ENCODE measurements around the gene PPP6C. TPM values are rescaled to one million over a fixed set of nuclear protein-coding genes. Genes with fewer than 3 reads are reported as not detected.

Gene PPP6C
- total RNA-seq, 1 experiment from 2014 or later: 41.2 TPM

DNA sequence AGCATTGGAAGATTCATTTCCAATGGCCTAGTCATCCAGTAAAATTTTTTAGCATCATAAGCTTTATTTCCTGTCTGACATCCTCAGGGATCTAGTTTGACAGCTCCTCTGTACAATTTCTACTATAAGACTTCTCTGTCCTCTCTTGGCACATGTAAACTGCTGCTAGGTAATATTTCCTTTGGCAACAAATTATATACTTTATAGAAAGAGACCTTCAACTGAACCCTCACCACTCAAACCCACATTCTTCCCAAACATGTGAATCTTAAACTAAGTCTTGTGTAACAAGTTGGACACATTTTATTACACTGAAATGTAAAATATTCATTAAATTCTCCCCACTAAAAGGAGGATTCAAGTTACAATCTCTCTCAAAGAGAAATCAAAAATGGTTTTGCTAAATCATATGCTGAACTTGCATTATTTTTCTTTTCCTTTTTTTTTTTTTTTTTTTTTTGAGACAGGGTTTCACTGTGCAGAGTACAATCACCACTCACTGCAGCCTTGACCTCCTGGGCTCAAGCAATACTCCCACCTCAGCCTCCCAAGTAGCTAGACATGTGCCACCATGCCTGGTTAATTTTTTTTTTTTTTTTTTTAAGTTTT lies 83.2 kb downstream of the PPP6C start:
- no peak overlapping the region for H3K27ac Mint-ChIP-seq (ENCODE audit: unreplicated experiment)
- no peaks in the 10 kb centered on the region for H3K36me3 Mint-ChIP-seq (ENCODE audit: insufficient read depth, unreplicated experiment)
- POLR2A ChIA-PET: no interaction called here
- CTCF ChIA-PET: no interaction called here
- no peak overlapping the region for H3K4me3 ChIP-seq (ENCODE audit: low read depth, low read length)
- intact Hi-C loops (cut with micrococcal nuclease; ENCODE audit: unreplicated experiment): no loop called here
- DNase-seq: no peak
- H3K4me1 Mint-ChIP-seq (ENCODE audit: low read depth, unreplicated experiment): no peaks in the 10 kb centered on the region
- H3K27me3 ChIP-seq (replicated peaks; ENCODE audit: control insufficient read depth, insufficient read depth, low read length): no peaks in the 10 kb centered on the region
- no peak overlapping the region for H3K4me3 Mint-ChIP-seq (ENCODE audit: unreplicated experiment)
- no peaks in the 10 kb centered on the region for H3K9me3 ChIP-seq
- no peaks in the 10 kb centered on the region for H3K9me3 Mint-ChIP-seq (ENCODE audit: unreplicated experiment)
- H3K27me3 Mint-ChIP-seq (ENCODE audit: insufficient read depth, unreplicated experiment): no peaks in the 10 kb centered on the region
- no peaks in the 10 kb centered on the region for H3K36me3 ChIP-seq (ENCODE audit: control insufficient read depth, insufficient read depth, low read length)
- TF ChIP-seq, protein P1, sequence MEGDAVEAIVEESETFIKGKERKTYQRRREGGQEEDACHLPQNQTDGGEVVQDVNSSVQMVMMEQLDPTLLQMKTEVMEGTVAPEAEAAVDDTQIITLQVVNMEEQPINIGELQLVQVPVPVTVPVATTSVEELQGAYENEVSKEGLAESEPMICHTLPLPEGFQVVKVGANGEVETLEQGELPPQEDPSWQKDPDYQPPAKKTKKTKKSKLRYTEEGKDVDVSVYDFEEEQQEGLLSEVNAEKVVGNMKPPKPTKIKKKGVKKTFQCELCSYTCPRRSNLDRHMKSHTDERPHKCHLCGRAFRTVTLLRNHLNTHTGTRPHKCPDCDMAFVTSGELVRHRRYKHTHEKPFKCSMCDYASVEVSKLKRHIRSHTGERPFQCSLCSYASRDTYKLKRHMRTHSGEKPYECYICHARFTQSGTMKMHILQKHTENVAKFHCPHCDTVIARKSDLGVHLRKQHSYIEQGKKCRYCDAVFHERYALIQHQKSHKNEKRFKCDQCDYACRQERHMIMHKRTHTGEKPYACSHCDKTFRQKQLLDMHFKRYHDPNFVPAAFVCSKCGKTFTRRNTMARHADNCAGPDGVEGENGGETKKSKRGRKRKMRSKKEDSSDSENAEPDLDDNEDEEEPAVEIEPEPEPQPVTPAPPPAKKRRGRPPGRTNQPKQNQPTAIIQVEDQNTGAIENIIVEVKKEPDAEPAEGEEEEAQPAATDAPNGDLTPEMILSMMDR (IDR thresholded peaks at IDR 0.05; ENCODE audit: insufficient read depth in 1 of 2, low read depth in 1 of 2, low read length in 1 of 2, severe bottlenecking in 1 of 2, unreplicated experiment in 1 of 2): no peak
- H3K4me1 ChIP-seq: no peaks in the 10 kb centered on the region
- BruUV-seq (replicated peaks): no TSS peak

DNA sequence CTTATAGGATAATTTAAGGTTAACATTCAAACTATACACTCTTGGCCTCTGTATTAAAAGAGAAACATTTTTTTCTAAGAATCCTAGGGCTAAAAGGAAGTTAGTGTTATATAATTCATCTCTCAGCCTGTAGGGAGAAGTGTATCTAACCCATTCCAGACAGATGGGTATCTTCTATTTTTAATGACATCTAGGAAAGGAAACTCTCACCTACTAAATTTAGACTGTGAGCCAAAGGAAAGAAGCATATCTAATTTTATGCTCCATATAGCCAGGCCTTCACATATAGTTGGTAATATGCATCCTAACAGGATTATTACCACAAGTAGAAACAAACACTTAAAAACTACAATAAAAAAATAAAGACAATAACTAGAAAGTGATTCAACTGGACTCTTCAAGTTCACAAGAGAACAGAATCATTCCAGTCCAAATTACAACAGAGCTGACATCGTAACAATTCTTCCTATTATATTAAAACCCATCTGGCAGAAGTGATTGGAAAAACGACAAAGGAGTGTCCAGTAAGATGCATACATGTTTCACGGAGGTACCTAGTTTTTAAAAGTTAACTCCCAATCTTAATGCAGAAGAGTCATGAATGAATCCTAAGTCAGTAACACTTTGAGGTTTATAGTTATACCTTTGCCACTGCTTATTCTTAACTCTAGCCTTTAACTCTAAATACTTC lies 85.7 kb downstream of the PPP6C start:
- POLR2A ChIA-PET: no interaction called here
- Mint-ChIP-seq H3K27ac (ENCODE audit: unreplicated experiment) (no peak overlapping the region), H3K36me3 (ENCODE audit: insufficient read depth, unreplicated experiment) (no peaks in the 10 kb centered on the region), H3K27me3 (ENCODE audit: insufficient read depth, unreplicated experiment) (no peaks in the 10 kb centered on the region), H3K4me3 (ENCODE audit: unreplicated experiment) (no peak overlapping the region), H3K4me1 (ENCODE audit: low read depth, unreplicated experiment) (no peaks in the 10 kb centered on the region), H3K9me3 (ENCODE audit: unreplicated experiment) (no peaks in the 10 kb centered on the region)
- TF ChIP-seq, protein P1 (IDR thresholded peaks at IDR 0.05; ENCODE audit: insufficient read depth in 1 of 2, low read depth in 1 of 2, low read length in 1 of 2, severe bottlenecking in 1 of 2, unreplicated experiment in 1 of 2): no peak
- Histone ChIP-seq H3K4me3 (ENCODE audit: low read depth, low read length) (no peak overlapping the region), H3K27me3 (replicated peaks; ENCODE audit: control insufficient read depth, insufficient read depth, low read length) (no peaks in the 10 kb centered on the region), H3K9me3 (no peaks in the 10 kb centered on the region), H3K4me1 (no peaks in the 10 kb centered on the region), H3K36me3 (ENCODE audit: control insufficient read depth, insufficient read depth, low read length) (no peaks in the 10 kb centered on the region)
- DNase-seq: no peak
- CTCF ChIA-PET: no interaction called here
- intact Hi-C loops (cut with micrococcal nuclease; ENCODE audit: unreplicated experiment): no loop called here
- BruUV-seq (replicated peaks): no TSS peak

DNA sequence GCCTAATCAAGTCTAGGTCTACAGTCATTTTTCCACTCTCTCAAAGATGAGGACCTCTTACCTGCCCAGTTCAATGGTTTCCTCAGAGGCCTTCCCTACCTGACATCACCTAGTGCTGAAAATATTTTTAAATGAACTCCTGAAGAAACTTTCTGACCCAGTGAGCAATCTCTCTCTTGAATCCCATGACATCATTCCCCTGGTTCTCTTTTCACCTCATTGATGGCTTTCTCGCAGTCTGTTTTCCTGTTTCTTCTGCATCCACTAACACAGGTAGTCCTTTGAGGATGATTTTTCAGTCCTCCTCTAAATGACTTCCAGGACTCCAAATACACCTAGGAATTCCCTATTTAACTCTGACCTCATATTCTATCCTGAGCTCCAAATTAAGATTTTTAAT lies 86.6 kb downstream of the PPP6C start:
- H3K4me1 Mint-ChIP-seq (ENCODE audit: low read depth, unreplicated experiment): no peaks in the 10 kb centered on the region
- Histone ChIP-seq H3K27me3 (replicated peaks; ENCODE audit: control insufficient read depth, insufficient read depth, low read length) (no peaks in the 10 kb centered on the region), H3K36me3 (ENCODE audit: control insufficient read depth, insufficient read depth, low read length) (no peaks in the 10 kb centered on the region), H3K4me3 (ENCODE audit: low read depth, low read length) (no peak overlapping the region), H3K9me3 (no peaks in the 10 kb centered on the region), H3K4me1 (no peaks in the 10 kb centered on the region)
- DNase-seq: no peak
- intact Hi-C loops (cut with micrococcal nuclease; ENCODE audit: unreplicated experiment): no loop called here
- no peaks in the 10 kb centered on the region for H3K9me3 Mint-ChIP-seq (ENCODE audit: unreplicated experiment)
- no peak overlapping the region for H3K27ac Mint-ChIP-seq (ENCODE audit: unreplicated experiment)
- no peaks in the 10 kb centered on the region for H3K27me3 Mint-ChIP-seq (ENCODE audit: insufficient read depth, unreplicated experiment)
- ChIA-PET CTCF (no interaction called here), POLR2A (no interaction called here)
- BruUV-seq (replicated peaks): no TSS peak
- H3K4me3 Mint-ChIP-seq (ENCODE audit: unreplicated experiment): no peak overlapping the region
- TF ChIP-seq, protein P1 (IDR thresholded peaks at IDR 0.05; ENCODE audit: insufficient read depth in 1 of 2, low read depth in 1 of 2, low read length in 1 of 2, severe bottlenecking in 1 of 2, unreplicated experiment in 1 of 2): no peak
- no peaks in the 10 kb centered on the region for H3K36me3 Mint-ChIP-seq (ENCODE audit: insufficient read depth, unreplicated experiment)
